GM20000 (cell line): ENCODE results near the gene SENP6.
"Not testable (repeated sequence)": the region's sequence is repeated elsewhere in the genome, so short reads cannot be mapped to it uniquely, and the experiment has no call there.

ENCODE experiments used
- DNase-seq: peaks from one replicate; pipeline ENCODE4 v3.0.0; 2012; ENCODE audit warnings: low spot score
- TF ChIP-seq, protein P1 (sequence below): IDR thresholded peaks from 2 replicates; pipeline ENCODE4 v1.5.1; 2012; ENCODE audit warnings: mild to moderate bottlenecking, control low read depth; ENCODE audit errors: extremely low read depth, missing control alignments

The SENP6 gene

DNA sequence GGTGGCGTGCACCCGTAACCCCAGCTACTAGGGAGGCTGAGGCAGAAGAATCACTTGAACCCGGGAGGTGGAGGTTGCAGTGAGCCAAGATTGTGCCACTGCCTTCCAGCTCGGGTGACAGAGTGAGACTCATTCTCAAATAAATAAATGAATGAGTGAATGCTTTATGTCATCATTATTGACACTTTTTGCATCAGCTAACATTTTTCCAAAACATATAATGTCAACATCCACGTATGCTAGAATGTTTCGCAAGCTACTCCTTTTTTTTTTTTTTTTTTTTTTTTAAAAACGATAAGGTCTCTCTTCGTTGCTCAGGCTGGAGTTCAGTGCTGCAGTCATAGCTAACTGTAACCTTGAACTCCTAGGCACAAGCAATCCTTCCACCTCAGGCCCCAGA lies 72.2 kb downstream of the SENP6 start:
- no peak for DNase-seq

DNA sequence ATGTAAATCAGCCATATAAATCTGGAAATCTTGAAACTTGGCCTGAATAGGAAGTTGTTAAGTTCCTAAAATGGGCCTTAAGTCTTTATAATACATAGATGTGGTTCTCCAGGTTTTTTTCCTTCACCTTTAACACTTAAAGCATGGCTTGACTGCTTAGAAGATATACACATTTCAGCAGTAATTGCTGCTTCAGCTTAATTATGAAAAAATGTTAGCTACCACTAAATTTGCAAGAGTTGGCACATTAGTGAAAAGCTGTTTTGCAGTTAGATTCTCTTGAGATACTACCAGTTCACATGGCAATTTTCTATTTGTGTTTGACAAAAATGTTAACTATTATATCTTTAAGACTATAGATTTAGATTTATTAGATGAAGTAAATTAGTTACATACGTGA lies 74.7 kb downstream of the SENP6 start:
- TF ChIP-seq, protein P1, sequence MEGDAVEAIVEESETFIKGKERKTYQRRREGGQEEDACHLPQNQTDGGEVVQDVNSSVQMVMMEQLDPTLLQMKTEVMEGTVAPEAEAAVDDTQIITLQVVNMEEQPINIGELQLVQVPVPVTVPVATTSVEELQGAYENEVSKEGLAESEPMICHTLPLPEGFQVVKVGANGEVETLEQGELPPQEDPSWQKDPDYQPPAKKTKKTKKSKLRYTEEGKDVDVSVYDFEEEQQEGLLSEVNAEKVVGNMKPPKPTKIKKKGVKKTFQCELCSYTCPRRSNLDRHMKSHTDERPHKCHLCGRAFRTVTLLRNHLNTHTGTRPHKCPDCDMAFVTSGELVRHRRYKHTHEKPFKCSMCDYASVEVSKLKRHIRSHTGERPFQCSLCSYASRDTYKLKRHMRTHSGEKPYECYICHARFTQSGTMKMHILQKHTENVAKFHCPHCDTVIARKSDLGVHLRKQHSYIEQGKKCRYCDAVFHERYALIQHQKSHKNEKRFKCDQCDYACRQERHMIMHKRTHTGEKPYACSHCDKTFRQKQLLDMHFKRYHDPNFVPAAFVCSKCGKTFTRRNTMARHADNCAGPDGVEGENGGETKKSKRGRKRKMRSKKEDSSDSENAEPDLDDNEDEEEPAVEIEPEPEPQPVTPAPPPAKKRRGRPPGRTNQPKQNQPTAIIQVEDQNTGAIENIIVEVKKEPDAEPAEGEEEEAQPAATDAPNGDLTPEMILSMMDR = no peak
- no peak for DNase-seq

More for the DNA sequence above, 72.2 kb downstream of the SENP6 start:
- TF ChIP-seq, protein P1 = no peak

DNA sequence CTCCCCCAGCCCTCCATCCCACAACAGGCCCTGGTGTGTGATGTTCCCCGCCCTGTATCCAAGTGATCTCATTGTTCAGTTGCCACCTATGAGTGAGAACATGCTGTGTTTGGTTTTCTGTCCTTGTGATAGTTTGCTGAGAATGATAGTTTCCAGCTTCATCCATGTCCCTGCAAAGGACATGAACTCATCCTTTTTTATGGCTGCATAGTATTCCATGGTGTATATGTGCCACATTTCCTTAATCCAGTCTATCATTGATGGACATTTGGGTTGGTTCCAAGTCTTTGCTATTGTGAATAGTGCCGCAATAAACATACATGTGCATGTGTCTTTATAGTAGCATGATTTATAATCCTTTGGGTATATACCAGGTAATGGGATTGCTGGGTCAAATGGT lies 80.9 kb downstream of the SENP6 start:
- not testable (repeated sequence) for DNase-seq

DNA sequence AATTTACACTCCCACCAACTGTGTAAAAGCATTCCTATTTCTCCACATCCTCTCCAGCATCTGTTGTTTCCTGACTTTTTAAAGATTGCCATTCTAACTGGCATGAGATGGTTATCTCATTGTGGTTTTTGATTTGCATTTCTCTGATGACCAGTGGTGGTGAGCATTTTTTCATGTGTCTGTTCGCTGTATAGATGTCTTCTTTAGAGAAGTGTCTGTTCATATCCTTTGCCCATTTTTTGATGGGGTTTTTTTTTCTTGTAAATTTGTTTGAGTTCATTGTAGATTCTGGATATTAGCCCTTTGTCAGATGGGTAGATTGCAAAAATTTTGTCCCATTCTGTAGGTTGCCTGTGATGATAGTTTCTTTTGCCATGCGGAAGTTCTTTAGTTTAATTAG lies 81.3 kb downstream of the SENP6 start:
- not testable (repeated sequence) for DNase-seq

DNA sequence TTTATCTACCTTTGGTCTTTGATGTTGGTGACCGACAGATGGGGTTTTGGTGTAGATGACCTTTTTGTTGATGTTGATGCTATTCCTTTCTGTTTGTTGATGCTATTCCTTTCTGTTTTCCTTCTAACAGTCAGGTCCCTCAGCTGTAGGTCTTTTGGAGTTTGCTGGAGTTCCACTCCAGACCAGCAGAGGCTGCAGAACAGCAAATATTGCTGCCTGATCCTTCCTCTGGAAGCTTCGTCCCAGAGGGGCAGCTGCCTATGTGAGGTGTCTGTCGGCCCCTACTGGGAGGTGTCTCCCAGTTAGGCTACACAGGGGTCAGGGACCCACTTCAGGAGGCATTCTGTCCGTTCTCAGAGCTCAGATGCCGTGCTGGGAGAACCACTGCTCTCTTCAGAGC lies 85.9 kb downstream of the SENP6 start:
- not testable (repeated sequence) for DNase-seq

DNA sequence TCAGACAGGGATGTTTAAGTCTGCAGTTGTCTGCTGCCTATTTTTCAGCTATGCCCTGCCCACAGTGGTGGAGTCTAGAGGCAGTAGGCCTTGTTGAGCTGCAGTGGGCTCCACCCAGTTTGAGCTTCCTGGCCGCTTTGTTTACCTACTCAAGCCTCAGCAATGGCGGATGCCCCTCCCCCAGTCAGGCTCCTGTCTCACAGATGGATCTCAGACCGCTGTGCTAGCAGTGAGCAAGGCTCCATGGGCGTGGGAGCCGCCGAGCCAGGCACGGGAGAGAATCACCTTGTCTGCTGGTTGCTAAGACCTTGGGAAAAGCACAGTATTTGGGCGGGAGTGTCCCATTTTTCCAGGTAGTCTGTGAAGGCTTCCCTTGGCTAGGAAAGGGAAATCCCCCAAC lies 86.3 kb downstream of the SENP6 start:
- DNase-seq = not testable (repeated sequence)

DNA sequence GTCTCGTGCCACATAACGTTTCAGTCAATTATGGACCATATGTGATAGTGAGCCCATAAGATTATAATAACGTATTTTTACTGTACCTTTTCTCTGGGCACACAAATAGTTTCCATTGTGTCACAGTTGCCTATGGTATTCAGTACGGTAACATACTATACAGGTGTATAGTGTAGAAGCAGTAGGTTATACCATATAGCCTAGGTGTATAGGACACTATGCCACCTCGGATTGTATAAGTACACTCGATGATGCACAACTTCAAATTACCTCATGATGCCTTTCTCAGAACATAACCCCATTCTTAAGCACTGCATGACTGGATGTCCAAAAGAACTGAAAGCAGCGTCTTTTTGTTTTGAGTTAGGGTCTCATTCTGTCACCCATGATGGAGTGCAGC lies 87.9 kb downstream of the SENP6 start:
- TF ChIP-seq, protein P1 = no peak
- no peak for DNase-seq

DNA sequence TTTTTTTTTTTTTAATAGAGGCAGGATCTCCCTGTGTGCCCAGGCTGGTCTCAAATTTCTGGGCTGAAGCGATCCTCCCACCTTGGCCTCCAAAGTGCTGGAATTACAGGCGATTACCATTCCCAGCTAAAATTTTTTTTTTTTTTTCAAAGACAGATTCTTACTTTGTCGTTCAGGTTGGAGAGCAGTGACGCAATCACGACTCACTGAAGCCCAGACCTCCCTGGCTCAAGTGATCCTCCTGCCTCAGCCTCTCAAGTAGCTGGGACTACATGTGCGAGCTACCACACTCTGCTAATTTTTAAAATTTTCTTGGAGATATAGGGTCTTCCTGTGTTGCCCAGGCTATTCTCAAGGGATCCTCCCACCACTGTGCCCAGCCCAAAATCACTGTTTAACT lies 89.3 kb downstream of the SENP6 start:
- TF ChIP-seq, protein P1 = no peak
- no peak for DNase-seq

DNA sequence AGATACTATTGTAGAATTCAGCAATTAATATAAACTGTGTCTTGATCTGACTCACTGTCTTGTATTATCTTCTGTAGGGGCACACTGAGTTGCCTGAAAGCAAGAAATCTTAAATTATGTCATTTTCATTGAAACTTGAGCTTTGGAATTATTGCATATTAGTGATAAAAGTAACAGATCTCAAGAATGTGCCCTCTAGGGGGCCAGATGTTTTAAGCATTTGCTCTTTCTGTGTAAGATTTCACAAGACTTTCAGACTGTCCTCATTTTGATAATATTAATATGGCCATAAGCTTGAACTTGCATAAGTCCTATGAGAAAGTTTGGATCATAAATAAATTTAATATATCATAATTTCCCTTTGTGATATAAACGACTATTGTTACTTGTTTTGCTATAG lies 91.9 kb downstream of the SENP6 start:
- TF ChIP-seq, protein P1 = no peak
- DNase-seq = no peak

DNA sequence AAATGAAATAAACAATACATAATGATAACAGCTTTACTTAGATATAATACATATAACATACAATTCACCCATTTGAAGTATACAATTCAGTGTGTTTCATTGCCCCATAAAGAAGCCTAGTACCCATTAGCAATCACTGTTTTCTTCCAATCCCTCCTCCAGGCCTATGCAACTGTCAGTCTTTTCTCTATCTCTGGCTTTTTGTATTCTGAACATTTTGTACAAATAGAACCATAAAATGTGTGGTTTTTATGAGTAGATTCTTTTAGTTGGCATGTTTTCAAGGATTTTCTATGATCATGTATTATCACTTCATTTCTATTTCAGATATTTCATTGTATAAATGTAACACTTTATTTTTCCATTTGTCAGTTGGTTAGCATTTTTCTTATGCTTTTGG lies 92.7 kb downstream of the SENP6 start:
- DNase-seq = no peak

DNA sequence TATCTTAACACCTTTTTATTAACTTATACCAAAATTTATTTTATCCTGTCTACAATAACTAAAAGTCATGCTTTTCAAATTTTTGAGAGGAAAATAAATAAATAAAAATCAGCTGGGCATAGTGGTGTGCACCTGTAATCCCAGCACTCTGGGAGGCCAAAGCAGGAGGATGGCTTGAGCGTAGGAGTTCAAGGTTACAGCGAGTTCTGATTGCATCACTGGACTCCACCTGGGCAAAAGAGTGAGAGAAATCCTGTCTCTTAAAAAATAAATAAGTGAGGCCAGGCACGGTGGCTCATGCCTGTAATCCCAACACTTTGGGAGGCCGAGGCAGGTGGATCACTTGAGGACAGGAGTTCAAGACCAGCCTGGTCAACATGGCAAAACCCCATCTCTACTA lies 106.7 kb downstream of the SENP6 start:
- not testable (repeated sequence) for DNase-seq

More for the DNA sequence above, 92.7 kb downstream of the SENP6 start:
- TF ChIP-seq, protein P1 = no peak
